Activated CD4-positive, alpha-beta T cell treated with anti-CD3 and anti-CD28 coated beads, Interleukin-2, Interleukin-6, amounts not matched to agents 100 ng/mL and 50 ng/mL, durations not matched to agents 16 hours and 8 hours (primary cell): ENCODE measurements around the gene SPATA2.

ENCODE experiments used
- DNase-seq: peaks from one replicate; pipeline ENCODE4 v3.0.0-alpha.2; 2020

The SPATA2 gene

DNA sequence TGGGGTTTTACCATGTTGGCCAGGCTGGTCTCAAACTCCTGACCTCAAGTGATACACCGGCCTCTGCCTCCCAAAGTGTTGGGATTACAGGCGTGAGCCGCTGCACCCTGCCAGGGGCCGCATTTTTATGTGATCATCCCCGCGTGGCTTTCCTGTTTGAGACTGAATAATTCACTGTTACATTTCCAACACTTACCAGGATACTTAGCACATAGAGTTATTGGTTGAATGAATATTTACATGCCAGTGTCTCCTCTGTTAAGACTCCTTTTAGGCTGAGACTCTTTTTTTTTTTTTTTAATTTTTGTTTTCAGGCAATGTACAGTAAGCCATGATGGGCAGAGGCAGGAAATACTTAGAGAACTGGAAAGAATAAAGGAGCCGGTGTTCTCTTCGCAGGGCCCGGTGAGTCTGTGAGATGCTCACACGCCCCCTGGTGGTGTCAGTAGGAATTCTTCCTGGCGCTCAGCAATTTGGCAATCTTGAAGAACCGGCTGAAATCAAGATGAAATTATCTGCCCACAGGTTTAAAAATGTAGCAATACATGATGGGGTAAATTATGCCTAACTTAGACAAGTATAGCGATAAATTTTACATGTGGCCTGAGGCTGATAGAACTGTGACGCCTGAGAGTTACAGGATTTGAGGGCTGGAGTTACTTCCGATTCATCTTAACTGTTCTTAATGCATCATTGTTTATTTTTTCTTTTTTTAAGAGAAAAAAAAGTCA is 13.2 kb upstream of the SPATA2 start:
- peak; percentile 86 for DNase-seq

DNA sequence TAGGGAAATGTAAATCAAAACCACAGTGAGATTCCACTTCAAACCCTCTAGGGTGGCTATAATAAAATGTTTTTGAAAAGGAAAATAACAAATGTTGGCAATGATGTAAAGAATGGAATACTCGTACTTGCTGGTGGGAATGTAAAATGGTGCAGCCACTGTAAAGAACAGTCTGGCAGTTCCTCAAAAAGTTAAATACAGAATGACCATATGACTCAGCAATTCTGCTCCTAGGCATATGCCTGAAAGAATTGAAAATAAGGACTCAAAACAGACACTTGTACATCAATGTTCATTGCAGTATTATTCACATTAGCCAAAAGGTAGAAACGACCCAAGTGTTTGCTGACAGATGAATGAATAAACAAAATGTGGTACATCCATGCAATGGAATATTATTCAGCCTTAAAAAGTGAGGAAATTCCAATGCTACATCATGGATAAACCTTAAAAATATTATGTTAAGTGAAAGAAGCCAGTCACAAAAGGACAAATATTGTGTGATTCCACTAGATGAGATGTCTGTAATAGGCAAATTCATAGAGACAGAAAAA is 10.6 kb upstream of the SPATA2 start:
- no peak for DNase-seq

GRCh38 chr20:49924247-49924646 is 8.9 kb upstream of the SPATA2 start:
- no peak for DNase-seq

GRCh38 chr20:49919461-49919860 is 4.1 kb upstream of the SPATA2 start:
- DNase-seq, result no peak

- DNase-seq, result no peak
These were observed 3.7 kb upstream of the SPATA2 start for GRCh38 chr20:49919009-49919408.

DNA sequence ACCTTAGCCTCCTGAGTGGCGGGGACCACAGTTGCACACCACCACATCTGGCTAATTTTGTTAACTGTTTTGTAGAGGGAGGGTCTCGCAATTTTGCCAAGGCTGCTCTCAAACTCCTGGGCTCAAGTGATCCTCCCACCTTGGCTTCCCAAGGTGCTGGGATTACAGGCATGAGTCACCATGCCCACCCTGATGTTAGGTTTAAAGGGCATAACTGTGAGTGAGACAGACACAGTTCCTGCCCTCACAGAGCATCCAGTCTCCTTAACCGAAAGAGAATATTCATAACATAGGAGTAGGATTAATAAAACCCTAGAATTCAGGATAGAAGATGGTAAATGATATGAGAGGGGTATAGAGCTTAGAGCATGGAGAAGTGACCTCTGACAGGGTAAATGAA is 3.1 kb upstream of the SPATA2 start:
- DNase-seq, result no peak

- DNase-seq, result peak; percentile 83
These were observed 1.0 kb upstream of the SPATA2 start for GRCh38 chr20:49916146-49917002.

GRCh38 chr20:49915118-49915379 is 280 bp downstream of the SPATA2 start:
- DNase-seq, result no peak

- DNase-seq, result no peak
These were observed 815 bp downstream of the SPATA2 start for GRCh38 chr20:49914310-49915117.

- DNase-seq, result no peak
These were observed 1.8 kb downstream of the SPATA2 start for GRCh38 chr20:49913399-49914047.

- DNase-seq, result no peak
These were observed 5.0 kb downstream of the SPATA2 start for GRCh38 chr20:49910340-49910706.

DNA sequence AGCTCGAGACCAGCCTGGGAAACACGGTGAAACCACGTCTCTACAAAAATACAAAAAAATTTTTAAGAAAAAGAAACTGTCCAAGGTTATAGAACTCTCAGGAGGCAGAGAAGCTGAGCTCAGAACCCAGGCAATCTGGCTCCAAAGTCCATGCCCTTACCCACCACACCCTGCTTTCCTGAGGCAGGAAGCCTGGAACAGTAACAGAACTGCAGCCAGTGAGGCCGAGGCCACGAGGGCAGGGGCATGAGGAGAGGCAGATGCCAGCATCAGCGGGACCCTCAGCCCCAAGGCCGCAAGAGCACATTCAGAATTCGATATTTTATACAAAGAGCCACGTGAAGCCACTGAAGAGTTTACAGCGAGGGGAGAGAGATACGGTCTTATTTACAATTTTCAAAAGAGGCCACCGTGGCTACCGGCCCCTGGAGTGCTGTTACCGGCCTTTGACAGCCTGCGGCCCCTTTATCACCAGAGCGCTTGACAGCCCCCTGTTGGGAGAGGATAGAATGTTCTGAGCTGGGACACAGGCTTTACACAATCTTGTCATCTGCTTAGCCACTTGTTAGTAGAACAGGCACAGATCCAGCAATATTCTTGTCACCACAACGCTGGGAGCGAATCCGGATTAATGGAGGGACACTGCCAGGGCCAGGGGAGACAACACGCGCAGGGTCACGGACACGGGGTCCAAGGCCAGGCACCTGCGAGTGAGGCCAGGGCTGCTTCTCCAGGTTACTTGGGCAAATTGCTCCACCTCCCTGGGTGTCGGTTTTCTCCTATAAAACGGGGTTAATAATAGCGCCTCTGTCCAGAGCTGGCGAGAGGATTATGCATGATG is 5.6 kb downstream of the SPATA2 start:
- DNase-seq, result no peak

DNA sequence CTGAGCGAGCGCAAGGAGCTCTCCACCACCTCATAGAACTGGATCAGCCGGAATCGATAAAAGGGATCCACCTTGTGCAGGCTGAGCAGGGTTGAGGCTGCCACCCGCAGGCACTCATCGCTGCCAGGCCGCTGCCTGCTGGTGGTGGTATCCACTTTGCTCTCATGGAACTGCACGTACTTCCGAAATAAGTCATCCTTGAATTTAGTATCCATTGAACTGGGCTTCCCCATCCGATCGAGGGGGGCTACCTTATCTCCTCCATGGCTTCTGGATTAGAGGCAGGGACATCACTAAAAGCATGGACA is 7.1 kb downstream of the SPATA2 start:
- no peak for DNase-seq

- no peak for DNase-seq
These were observed 7.7 kb downstream of the SPATA2 start for GRCh38 chr20:49907405-49908257.

GRCh38 chr20:49906615-49907154 is 8.6 kb downstream of the SPATA2 start:
- no peak for DNase-seq

GRCh38 chr20:49906101-49906604 is 9.2 kb downstream of the SPATA2 start:
- DNase-seq, result no peak

DNA sequence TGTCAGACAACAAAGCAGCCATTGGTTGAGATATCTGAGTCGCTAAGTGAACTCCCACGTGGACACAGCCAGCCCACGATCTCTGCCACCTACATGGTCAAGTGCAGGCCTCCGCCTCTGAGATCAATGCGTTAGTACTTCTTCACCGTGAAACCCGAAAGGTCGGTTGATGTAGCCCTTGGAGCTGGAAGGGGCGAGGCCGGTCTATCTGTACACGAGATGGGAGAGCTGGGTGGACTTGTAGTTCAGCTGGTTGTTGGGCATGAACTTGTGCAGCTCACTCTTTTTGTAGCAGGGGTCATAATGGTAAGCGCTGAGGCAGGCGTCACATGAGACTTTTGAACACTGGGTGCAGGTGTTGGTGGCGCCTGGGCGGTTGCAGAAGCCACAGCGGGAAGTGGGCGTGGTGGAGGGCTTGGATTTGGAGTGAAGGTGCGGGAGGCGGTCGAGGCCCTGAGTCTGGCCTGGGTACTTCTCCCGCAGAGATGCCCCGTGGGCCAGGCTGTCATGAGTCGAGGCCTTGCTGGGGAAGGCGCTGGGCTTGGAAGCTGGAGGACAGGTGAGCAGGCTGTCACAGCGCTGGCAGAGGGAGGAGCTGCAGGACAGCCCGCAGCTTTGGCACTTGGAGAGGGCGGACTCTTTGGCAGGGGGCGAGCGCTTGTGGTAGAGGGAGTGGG is 9.8 kb downstream of the SPATA2 start:
- DNase-seq, result no peak

- DNase-seq, result no peak
These were observed 10.7 kb downstream of the SPATA2 start for GRCh38 chr20:49904440-49905214.

GRCh38 chr20:49901588-49901987 is 13.7 kb downstream of the SPATA2 start:
- DNase-seq, result no peak
